ENCODE measurements around the gene SCN3A.

SCN3A gene

GRCh38 chr2:165193178-165193777 is 10.6 kb downstream of the SCN3A start:
- no peak for TF ChIP-seq MAX (IDR thresholded peaks at IDR 0.05)
- TF ChIP-seq EP300 (IDR thresholded peaks at IDR 0.05; ENCODE audit: borderline replicate concordance), result no peak
- no peak for TF ChIP-seq NFIC (IDR thresholded peaks at IDR 0.05)
- no peak for TF ChIP-seq YY1 (IDR thresholded peaks at IDR 0.05; ENCODE audit: low read depth)
- TF ChIP-seq CEBPB (IDR thresholded peaks at IDR 0.05), result no peak
- no peak for TF ChIP-seq REST (IDR thresholded peaks at IDR 0.05; ENCODE audit: low read depth)
- TF ChIP-seq TAF1 (IDR thresholded peaks at IDR 0.05; ENCODE audit: low read depth), result no peak
- TF ChIP-seq TEAD4 (IDR thresholded peaks at IDR 0.05), result no peak
- no peak for TF ChIP-seq CREB1 (IDR thresholded peaks at IDR 0.05; ENCODE audit: low read depth)
- no peak for TF ChIP-seq ZBTB7A (IDR thresholded peaks at IDR 0.05; ENCODE audit: low read depth)
- TF ChIP-seq USF1 (IDR thresholded peaks at IDR 0.05), result no peak

GRCh38 chr2:165192729-165193128 is 11.1 kb downstream of the SCN3A start:
- TF ChIP-seq YY1 (IDR thresholded peaks at IDR 0.05; ENCODE audit: low read depth) (no peak), REST (IDR thresholded peaks at IDR 0.05; ENCODE audit: low read depth) (no peak), CREB1 (IDR thresholded peaks at IDR 0.05; ENCODE audit: low read depth) (no peak), TEAD4 (IDR thresholded peaks at IDR 0.05) (no peak), NFIC (IDR thresholded peaks at IDR 0.05) (no peak), ZBTB7A (IDR thresholded peaks at IDR 0.05; ENCODE audit: low read depth) (no peak), TCF12 (IDR thresholded peaks at IDR 0.05; ENCODE audit: low read depth) (no peak), EP300 (IDR thresholded peaks at IDR 0.05; ENCODE audit: borderline replicate concordance) (no peak), TAF1 (IDR thresholded peaks at IDR 0.05; ENCODE audit: low read depth) (no peak), CEBPB (IDR thresholded peaks at IDR 0.05) (no peak), USF1 (IDR thresholded peaks at IDR 0.05) (no peak), MAX (IDR thresholded peaks at IDR 0.05) (no peak), EGR1 (IDR thresholded peaks at IDR 0.05) (no peak), RAD21 (IDR thresholded peaks at IDR 0.05; ENCODE audit: low read depth) (no peak)

- no peak for TF ChIP-seq TAF1 (IDR thresholded peaks at IDR 0.05; ENCODE audit: low read depth)
- no peak for TF ChIP-seq TCF12 (IDR thresholded peaks at IDR 0.05; ENCODE audit: low read depth)
- TF ChIP-seq MAX (IDR thresholded peaks at IDR 0.05), result no peak
- TF ChIP-seq ZBTB7A (IDR thresholded peaks at IDR 0.05; ENCODE audit: low read depth), result no peak
- no peak for TF ChIP-seq NFIC (IDR thresholded peaks at IDR 0.05)
- no peak for TF ChIP-seq RAD21 (IDR thresholded peaks at IDR 0.05; ENCODE audit: low read depth)
- no peak for TF ChIP-seq EGR1 (IDR thresholded peaks at IDR 0.05)
- no peak for TF ChIP-seq REST (IDR thresholded peaks at IDR 0.05; ENCODE audit: low read depth)
- TF ChIP-seq USF1 (IDR thresholded peaks at IDR 0.05), result no peak
Measured at GRCh38 chr2:165191096-165191728, 12.6 kb downstream of the SCN3A start.

GRCh38 chr2:165185633-165186032 is 18.2 kb downstream of the SCN3A start:
- TF ChIP-seq CREB1 (IDR thresholded peaks at IDR 0.05; ENCODE audit: low read depth), result no peak
- no peak for TF ChIP-seq YY1 (IDR thresholded peaks at IDR 0.05; ENCODE audit: low read depth)
- no peak for TF ChIP-seq TAF1 (IDR thresholded peaks at IDR 0.05; ENCODE audit: low read depth)
- TF ChIP-seq REST (IDR thresholded peaks at IDR 0.05; ENCODE audit: low read depth), result no peak
- TF ChIP-seq FOXM1 (IDR thresholded peaks at IDR 0.05; ENCODE audit: borderline replicate concordance, low read depth), result no peak
- TF ChIP-seq MAX (IDR thresholded peaks at IDR 0.05), result no peak
- no peak for TF ChIP-seq CEBPB (IDR thresholded peaks at IDR 0.05)
- TF ChIP-seq USF1 (IDR thresholded peaks at IDR 0.05), result no peak
- TF ChIP-seq TCF12 (IDR thresholded peaks at IDR 0.05; ENCODE audit: low read depth), result no peak
- TF ChIP-seq NFIC (IDR thresholded peaks at IDR 0.05), result no peak
- TF ChIP-seq TEAD4 (IDR thresholded peaks at IDR 0.05), result no peak
- TF ChIP-seq RAD21 (IDR thresholded peaks at IDR 0.05; ENCODE audit: low read depth), result no peak
- TF ChIP-seq EP300 (IDR thresholded peaks at IDR 0.05; ENCODE audit: borderline replicate concordance), result no peak
- TF ChIP-seq EGR1 (IDR thresholded peaks at IDR 0.05), result no peak
- TF ChIP-seq ZBTB7A (IDR thresholded peaks at IDR 0.05; ENCODE audit: low read depth), result no peak

All from Ishikawa (cell line).